BLaER1 (cell line): ENCODE measurements around the gene GBE1.

Experiments
- H3K27ac ChIP-seq: shearing (Covaris generic); formaldehyde crosslinking; 2 replicates; pipeline ENCODE4 v1.8.1; 2022
- H3K27me3 ChIP-seq: shearing (Covaris generic); formaldehyde crosslinking; 2 replicates; pipeline ENCODE4 v1.8.1; 2022
- H3K36me3 ChIP-seq: shearing (Covaris generic); formaldehyde crosslinking; 2 replicates; pipeline ENCODE4 v1.8.1; 2022
- H3K4me1 ChIP-seq: shearing (Covaris generic); formaldehyde crosslinking; 2 replicates; pipeline ENCODE4 v1.8.1; 2022
- H3K4me2 ChIP-seq: shearing (Covaris generic); formaldehyde crosslinking; 2 replicates; pipeline ENCODE4 v1.8.1; 2022
- H3K4me3 ChIP-seq: shearing (Covaris generic); formaldehyde crosslinking; 2 replicates; pipeline ENCODE4 v1.8.1; 2022
- H3K9ac ChIP-seq: shearing (Covaris generic); formaldehyde crosslinking; 2 replicates; pipeline ENCODE4 v1.8.1; 2022
- H3K9me3 ChIP-seq: shearing (Covaris generic); formaldehyde crosslinking; 2 replicates; pipeline ENCODE4 v1.8.1; 2022
- H4K20me1 ChIP-seq: shearing (Covaris generic); formaldehyde crosslinking; 2 replicates; pipeline ENCODE4 v1.8.1; 2022
- Cebpa-rat ChIP-seq: shearing (Covaris generic); IDR thresholded peaks from 2 replicates; pipeline ENCODE4 v1.8.1; 2022

GBE1 gene

GRCh38 chr3:81442758-81443456, 318.5 kb downstream of the GBE1 start:
- no peak overlapping the region for H3K27ac ChIP-seq
- no peaks in the 10 kb centered on the region for H3K9me3 ChIP-seq
- no peaks in the 10 kb centered on the region for H4K20me1 ChIP-seq
- H3K9ac ChIP-seq, result no peak overlapping the region
- no peaks in the 10 kb centered on the region for H3K4me1 ChIP-seq
- H3K36me3 ChIP-seq, result no peaks in the 10 kb centered on the region
- no peak overlapping the region for H3K4me2 ChIP-seq
- TF ChIP-seq Cebpa-rat, result no peak
- no peaks in the 10 kb centered on the region for H3K27me3 ChIP-seq
- H3K4me3 ChIP-seq, result no peak overlapping the region

GRCh38 chr3:81440661-81441060, 320.8 kb downstream of the GBE1 start:
- H3K9me3 ChIP-seq, result no peaks in the 10 kb centered on the region
- H3K4me1 ChIP-seq, result no peaks in the 10 kb centered on the region
- H3K9ac ChIP-seq, result no peak overlapping the region
- no peaks in the 10 kb centered on the region for H3K36me3 ChIP-seq
- no peak overlapping the region for H3K27ac ChIP-seq
- H3K4me2 ChIP-seq, result no peak overlapping the region
- no peaks in the 10 kb centered on the region for H3K27me3 ChIP-seq
- H3K4me3 ChIP-seq, result no peak overlapping the region
- no peaks in the 10 kb centered on the region for H4K20me1 ChIP-seq
- TF ChIP-seq Cebpa-rat, result no peak
